A673 (cell line): ENCODE results near the gene COL5A1.

Experiments used
- CTCF ChIP-seq: fragments of 300-800, 200-600 bp; sonication (generic); conservative IDR thresholded peaks from 2 replicates; pipeline ENCODE4 v1.5.1; 2017; ENCODE audit warnings: low read depth, mild to moderate bottlenecking, antibody characterized with exemption, low read length, moderate library complexity, mixed read lengths
- EZH2 ChIP-seq: fragments of 200-600 bp; sonication (generic); IDR thresholded peaks from 2 replicates; pipeline ENCODE4 v1.6.1; 2017; ENCODE audit warnings: borderline replicate concordance, low read depth, mild to moderate bottlenecking, mixed read lengths, antibody characterized with exemption, low read length; ENCODE audit not compliant: poor library complexity, severe bottlenecking

DNA sequence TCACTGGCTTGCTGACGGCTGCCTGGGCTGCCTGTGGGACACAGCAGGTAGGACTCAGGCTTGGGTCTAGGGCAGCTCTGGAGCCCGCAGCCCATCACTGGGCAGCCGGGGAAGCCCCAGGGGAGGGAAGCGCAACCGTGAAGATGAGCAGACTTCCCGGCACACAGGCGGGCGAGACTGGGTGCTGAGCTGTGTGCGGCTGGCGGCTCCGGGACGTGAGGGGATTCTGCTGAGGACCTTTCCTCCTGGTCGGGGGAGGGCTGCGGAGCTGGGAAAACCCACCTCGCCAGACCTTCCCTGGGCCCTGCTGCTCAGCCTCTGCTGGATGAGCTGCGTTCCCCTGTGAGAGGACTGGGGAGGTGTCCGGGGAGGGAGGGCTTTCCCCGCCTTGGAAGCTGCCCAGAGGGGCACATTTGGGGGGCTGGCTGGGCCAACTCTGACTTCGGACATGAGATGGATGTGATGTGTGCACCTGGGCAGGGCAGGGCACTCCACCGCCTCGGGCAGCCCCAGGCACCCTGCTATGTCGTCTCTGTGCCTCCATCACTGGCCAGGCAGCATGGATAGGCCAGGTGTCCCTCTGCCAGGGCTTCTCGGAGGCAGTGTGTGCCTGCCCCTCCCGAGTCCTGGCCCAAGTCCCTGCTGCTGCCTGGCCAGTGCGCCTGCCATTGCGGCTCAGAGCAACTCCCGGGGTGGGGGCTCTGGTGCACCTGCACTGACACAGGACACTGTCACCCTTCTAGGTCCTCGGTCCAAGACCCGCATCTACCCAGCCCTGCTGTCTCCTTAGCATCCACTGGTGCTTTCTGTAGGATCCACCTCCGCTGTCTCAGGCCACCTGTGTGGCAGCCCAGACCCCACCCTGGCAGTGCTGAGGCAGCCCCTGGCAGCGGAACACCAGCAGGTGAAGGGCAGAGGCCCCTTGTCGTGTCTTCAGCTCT is 66.4 kb downstream of the COL5A1 start:
- no peak for TF ChIP-seq CTCF
- no peak for TF ChIP-seq EZH2
